COLO668 (cell line): ENCODE results near the gene ESRRB.

Experiments
- DNase-seq: peaks from one replicate; lab custom pipeline; 2025; ENCODE audit not compliant: unreplicated experiment; lab: John Stamatoyannopoulos, UW

The ESRRB gene

GRCh38 chr14:76375947-76376404 lies at the start of gene ESRRB:
Gene ESRRB, plus strand, starts transcription at chr14:76376137. Its CDS starts 265 bp downstream, at chr14:76376402.
- DNase-seq = peak; percentile 62

- DNase-seq = no peak
Observed at GRCh38 chr14:76326918-76327689, 48.8 kb upstream of the ESRRB start.

- no peak for DNase-seq
Observed at GRCh38 chr14:76328457-76329137, 47.3 kb upstream of the ESRRB start.

- peak; percentile 20 for DNase-seq
Observed at GRCh38 chr14:76329154-76329928, 46.6 kb upstream of the ESRRB start.

- DNase-seq = no peak
Observed at GRCh38 chr14:76329951-76330350, 46.0 kb upstream of the ESRRB start.

GRCh38 chr14:76330411-76331327 lies 45.3 kb upstream of the ESRRB start:
- DNase-seq = no peak

GRCh38 chr14:76331328-76332011 lies 44.5 kb upstream of the ESRRB start:
- no peak for DNase-seq

- DNase-seq = no peak
Observed at GRCh38 chr14:76333664-76334063, 42.3 kb upstream of the ESRRB start.

- DNase-seq = no peak
Observed at GRCh38 chr14:76334316-76334715, 41.6 kb upstream of the ESRRB start.

GRCh38 chr14:76336876-76337275 lies 39.1 kb upstream of the ESRRB start:
- no peak for DNase-seq

GRCh38 chr14:76337635-76338545 lies 38.0 kb upstream of the ESRRB start:
- DNase-seq = no peak

GRCh38 chr14:76339728-76340615 lies 36.0 kb upstream of the ESRRB start:
- no peak for DNase-seq

GRCh38 chr14:76343386-76343785 lies 32.6 kb upstream of the ESRRB start:
- DNase-seq = no peak

GRCh38 chr14:76346391-76347160 lies 29.4 kb upstream of the ESRRB start:
- peak; percentile 93 for DNase-seq

- no peak for DNase-seq
Observed at GRCh38 chr14:76348898-76349297, 27.0 kb upstream of the ESRRB start.

- no peak for DNase-seq
Observed at GRCh38 chr14:76349993-76350392, 25.9 kb upstream of the ESRRB start.

GRCh38 chr14:76350671-76351070 lies 25.3 kb upstream of the ESRRB start:
- peak; percentile 49 for DNase-seq
